Stimulated activated CD4-positive, alpha-beta T cell treated with anti-CD3 and anti-CD28 coated beads, Interleukin-4, amount 100 ng/mL, for 24 hours (primary cell): Measurements from ENCODE around the gene EFHC1.
A peak's percentile ranks its signal among the peaks of the same experiment; 100 is the strongest.
"Not testable (repeated sequence)": the region's sequence is repeated elsewhere in the genome, so short reads cannot be mapped to it uniquely, and the experiment has no call there.

Experiments used
- DNase-seq: peaks from one replicate; pipeline ENCODE4 v3.0.0-alpha.2; 2020

The EFHC1 gene

DNA sequence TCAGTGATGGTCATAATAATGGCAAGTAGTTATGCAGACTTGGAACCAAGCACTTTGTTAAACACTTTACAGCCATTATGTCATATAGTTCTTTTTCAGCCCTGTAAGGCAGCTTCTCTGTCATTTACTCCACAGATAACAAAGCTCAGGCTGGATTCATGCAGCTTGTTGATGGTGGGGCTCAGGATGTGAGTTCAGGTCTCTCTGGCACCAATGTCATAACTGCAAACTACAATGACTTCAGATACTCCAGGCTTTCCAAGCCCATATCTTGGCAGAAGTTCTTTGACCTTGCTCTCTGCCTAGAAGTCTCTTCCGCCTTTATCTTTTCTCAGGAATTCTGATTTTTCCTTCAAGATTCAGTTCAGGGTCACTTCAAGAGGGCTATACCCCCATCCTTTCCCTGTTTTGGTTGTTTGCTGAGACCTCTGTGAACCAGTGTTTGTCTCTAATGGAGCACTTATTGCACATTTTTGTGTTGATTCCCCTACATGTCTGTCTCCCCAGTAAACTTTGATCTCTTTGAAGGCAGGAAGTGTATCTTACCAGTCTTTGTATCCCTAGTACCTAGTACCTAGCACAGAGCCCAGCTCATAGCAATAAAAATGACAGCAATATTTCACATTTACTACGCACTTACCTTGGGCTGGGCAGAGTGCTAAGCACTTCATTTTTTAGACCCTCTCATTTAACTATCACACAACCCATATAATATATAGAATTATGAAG is 19.7 kb upstream of the EFHC1 start:
- no peak for DNase-seq

DNA sequence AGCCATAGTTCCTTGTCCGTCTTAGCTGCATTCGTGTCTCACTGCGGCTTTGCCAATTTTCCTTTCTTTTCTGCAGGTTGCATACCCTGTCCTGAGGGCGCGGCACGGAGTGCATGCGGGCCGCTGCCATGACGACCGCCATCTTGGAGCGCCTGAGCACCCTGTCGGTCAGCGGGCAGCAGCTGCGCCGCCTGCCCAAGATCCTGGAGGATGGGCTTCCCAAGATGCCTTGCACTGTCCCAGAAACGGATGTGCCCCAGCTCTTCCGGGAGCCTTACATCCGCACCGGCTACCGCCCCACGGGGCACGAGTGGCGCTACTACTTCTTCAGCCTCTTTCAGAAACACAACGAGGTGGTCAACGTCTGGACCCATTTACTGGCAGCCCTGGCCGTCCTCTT is 17.1 kb upstream of the EFHC1 start:
- no peak for DNase-seq

DNA sequence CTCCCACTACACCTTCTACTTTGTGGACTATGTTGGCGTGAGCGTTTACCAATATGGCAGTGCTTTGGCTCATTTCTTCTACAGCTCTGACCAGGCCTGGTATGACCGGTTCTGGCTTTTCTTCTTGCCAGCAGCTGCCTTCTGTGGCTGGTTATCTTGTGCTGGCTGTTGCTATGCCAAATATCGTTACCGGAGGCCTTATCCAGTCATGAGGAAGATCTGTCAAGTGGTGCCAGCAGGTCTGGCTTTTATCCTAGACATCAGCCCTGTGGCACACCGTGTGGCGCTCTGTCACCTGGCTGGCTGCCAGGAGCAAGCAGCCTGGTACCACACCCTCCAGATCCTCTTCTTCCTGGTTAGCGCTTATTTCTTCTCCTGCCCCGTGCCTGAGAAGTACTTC is 16.5 kb upstream of the EFHC1 start:
- DNase-seq: no peak

- DNase-seq: no peak
These were observed 14.9 kb upstream of the EFHC1 start for GRCh38 chr6:52405243-52405642.

DNA sequence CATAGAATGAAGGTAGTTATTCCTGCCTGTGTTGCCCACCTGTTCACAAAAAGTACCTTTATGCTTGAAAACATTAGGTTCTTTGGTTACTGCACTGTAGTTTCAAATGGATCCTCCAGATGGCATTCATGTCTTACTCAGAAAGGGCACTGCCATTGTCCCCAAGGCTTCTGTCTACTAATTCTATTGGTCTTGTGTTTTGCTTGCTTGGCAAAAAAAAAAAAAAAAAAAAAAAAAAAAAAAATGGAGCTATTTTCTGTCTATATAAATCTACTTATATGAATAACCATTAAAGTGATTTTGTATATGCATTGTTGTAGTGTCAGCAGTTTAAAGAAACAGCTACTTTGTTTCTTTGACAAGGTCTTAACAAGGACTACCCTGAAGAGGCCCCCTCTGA is 12.7 kb upstream of the EFHC1 start:
- DNase-seq: no peak

DNA sequence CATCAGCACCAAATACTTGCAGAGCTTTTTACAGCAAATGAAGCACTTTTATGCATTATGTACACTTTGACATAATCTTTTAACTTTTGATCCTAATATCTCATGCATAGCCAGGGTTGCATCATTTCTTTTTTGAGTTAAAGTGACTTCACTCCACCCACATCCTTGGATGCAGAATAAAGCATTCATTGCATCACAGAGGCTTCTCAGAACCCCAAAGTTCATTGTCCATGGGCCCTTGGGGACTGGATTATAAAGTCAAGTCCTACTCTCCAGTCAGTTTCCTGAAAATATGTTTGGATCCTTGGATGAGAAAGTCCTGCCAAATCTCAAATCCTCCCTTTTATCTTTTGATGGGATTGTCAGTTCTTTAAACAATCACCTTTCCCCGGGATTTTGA is 10.6 kb upstream of the EFHC1 start:
- DNase-seq: no peak

- no peak for DNase-seq
These were observed 9.2 kb upstream of the EFHC1 start for GRCh38 chr6:52410979-52411378.

DNA sequence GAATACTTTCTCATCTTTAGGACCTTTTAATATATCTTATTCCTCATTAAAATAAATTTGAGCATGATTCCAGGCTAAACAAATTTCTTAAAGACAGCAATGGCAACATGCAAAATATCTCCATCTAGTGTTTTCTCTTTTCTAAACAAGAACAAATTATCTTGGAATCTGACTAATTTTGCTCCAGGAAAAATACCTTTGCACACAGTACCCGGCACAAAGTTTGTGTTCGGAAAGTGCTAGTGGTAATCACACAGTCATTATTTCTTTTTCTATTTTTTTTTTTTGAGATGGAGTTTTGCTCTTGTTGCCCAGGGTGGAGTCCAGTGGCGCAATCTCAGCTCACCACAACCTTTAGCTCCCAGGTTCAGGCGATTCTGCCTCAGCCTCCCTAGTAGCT is 8.2 kb upstream of the EFHC1 start:
- no peak for DNase-seq

GRCh38 chr6:52415333-52415732 is 4.8 kb upstream of the EFHC1 start:
- no peak for DNase-seq

DNA sequence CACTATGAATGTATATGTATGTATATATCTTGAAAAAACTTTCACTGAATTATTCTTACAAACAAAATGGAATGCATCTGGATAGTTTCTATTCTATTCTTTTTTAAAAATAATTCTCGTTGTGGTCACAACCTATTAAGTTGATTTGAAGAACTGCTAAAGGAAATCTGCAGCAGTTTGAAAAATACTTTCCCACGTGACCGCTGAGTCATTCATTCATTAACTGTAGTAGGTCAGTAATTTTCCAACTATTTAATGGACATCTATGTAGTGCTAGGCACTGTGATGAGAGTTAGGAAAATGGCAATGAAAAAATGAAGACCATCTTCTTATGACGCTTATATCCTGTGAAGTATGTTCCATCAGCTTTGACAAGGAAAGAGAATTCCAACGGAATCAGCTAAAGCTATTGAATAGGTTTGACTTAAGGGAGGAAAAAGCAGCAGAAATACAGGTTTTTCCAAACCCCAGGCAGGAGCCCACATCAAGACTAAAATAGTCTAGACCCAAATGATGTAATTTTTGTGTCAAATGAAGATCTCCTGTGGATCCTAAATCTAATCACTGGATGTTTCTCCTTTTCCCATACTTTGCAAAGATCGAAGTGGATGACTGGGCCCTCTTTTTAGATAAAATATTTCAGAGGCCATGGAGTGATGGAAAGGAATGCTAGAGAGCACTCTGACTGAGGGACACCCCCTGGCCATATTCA is 4.1 kb upstream of the EFHC1 start:
- no peak for DNase-seq

DNA sequence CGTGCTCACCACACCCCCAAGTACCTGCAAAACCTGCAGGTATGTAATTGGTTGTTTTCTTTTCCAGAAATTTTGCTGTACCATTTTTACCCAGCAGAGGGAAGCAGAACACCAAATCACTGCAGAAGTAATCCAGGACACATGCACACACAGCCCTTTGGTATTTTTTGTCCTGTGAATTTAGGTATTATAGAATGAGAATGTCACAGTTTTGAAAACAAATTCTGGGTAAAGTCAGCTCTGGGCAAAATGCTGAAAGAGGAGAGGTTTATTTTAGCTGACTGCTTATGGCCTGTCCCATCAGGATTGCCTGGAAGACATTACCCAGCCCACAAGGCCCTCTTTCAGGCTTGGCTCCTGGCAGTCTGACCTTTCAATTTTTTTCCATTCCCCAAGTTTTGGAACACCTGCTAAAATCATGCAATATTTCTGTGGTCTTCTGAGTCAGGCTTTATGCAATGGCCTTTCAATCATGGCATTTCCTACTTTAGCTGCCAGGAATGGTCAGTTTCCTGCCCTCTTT is 3.5 kb upstream of the EFHC1 start:
- peak; percentile 54 for DNase-seq

GRCh38 chr6:52417675-52418111 is 2.4 kb upstream of the EFHC1 start:
- DNase-seq: no peak

- no peak for DNase-seq
These were observed 1.5 kb upstream of the EFHC1 start for GRCh38 chr6:52418606-52419005.

GRCh38 chr6:52420668-52421358 is 671 bp downstream of the EFHC1 start:
- DNase-seq: no peak

GRCh38 chr6:52422156-52422555 is 2.0 kb downstream of the EFHC1 start:
- DNase-seq: no peak

- no peak for DNase-seq
These were observed 3.3 kb downstream of the EFHC1 start for GRCh38 chr6:52423448-52423847.

- DNase-seq: no peak
These were observed 3.8 kb downstream of the EFHC1 start for GRCh38 chr6:52423971-52424381.

GRCh38 chr6:52424513-52424912 is 4.4 kb downstream of the EFHC1 start:
- no peak for DNase-seq

GRCh38 chr6:52426667-52427066 is 6.5 kb downstream of the EFHC1 start:
- no peak for DNase-seq

GRCh38 chr6:52433294-52433693 is 13.2 kb downstream of the EFHC1 start:
- not testable (repeated sequence) for DNase-seq

DNA sequence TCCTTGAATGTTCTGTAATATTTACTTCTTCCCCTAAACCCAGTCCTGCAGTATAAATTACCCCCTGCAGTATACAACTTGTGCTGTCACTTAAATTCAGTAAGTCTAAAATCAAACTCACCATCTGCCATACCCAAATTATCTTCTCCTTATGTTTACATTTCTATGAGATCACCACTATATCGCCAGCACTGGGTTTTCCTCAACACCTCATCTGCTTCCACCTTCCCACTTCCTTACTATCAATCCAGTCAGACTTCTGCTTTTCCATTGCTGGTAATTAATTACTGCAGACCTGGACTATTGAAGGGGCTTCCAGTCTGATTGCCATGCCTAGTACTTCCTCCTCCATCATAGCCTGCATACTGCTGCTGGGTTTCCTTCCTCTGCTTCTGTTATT is 15.2 kb downstream of the EFHC1 start:
- no peak for DNase-seq

DNA sequence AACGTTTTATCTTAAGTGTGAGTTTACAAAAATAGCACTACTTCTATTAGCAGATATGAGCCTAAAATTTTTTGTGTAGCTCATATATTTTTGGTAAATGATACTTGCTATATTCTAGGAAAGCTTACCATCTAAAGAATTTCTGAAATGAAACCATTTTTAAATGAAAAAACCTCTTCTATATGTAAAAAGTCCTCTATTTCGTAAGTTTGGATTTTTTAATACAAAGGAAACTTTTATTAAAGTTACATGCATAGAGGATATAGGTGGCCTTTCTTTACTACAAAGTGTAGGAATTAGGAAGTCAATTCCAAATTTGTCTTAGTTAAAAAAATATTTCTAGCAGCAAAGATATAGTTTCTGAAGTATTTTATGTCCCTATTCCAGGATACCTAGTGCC is 18.8 kb downstream of the EFHC1 start:
- DNase-seq: no peak

DNA sequence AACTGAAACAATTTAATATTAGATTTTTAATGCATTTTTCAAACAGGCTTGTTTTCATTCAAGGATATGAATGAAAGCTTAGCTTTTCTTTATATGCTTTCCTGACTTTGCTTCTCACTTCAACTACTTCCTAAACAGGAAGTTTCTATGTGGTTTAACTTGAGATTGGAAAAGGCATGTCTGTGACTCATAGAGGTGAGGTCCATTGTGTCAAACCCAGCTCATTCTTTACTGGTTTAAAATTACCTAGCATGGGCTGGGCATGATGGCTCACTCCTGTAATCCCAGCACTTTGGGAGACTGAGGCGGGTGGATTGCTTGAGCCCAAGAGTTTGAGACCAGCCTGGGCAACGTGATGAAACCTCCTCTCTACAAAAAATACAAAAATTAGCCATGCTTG is 34.4 kb downstream of the EFHC1 start:
- DNase-seq: no peak

DNA sequence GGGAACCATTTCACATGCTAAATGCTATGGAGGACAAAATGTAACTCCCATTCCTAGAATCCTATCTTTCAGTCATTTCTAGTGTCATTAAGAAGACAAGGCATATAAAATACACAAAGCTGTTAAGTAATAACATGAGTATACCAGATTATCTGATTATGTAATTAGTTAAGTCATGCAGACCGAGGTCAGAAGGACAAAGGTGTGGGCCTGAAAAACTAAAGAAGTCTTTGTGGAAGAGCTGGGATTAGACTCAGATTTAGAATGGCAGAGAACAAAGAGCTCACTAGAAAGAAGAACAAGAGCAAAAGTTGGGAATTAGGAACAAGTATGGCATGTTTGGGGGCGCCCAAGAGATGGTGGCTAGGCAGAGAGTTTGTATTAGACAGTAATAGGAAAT is 37.0 kb downstream of the EFHC1 start:
- DNase-seq: no peak
